MM.1S (cell line): ENCODE measurements around the gene CREB3L1.

Experiments used
- EZH2 ChIP-seq: fragments of 300-600 bp; sonication (generic); optimal IDR thresholded peaks from 2 replicates; pipeline ENCODE3; 2017; ENCODE audit warnings: low read depth, mild to moderate bottlenecking, antibody characterized with exemption, low read length, mixed read lengths
- EZH2phosphoT487 ChIP-seq: fragments of 300-600 bp; sonication (generic); IDR thresholded peaks from 2 replicates; pipeline ENCODE4 v1.6.1; 2018; ENCODE audit warnings: antibody characterized with exemption, low read length
- TF ChIP-seq, protein P1 (sequence below): fragments of 300-600 bp; sonication (generic); IDR thresholded peaks from 2 replicates; pipeline ENCODE4 v1.5.1; 2016; ENCODE audit warnings: antibody characterized with exemption, low read length, mixed read lengths

DNA sequence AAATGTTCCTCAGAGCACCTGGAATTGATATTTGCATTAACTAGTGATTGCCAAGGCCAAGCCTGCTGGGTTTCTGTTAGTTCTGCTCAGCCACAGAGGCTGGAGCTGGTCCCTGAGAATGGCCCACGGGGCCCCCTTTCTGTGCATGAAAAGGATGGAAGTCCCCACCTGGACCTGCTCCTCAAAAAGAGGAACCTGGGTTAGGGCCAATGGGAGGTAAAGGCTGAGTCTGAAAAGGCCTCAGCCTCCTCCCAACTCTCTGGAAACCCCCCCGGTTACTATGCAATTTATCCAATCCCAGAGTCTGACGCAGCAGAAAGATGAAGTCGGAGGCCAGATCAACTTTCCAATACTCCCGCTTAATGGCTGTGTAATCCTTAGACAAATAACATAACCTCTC, 6.8 kb upstream of the CREB3L1 start:
- TF ChIP-seq, protein P1, sequence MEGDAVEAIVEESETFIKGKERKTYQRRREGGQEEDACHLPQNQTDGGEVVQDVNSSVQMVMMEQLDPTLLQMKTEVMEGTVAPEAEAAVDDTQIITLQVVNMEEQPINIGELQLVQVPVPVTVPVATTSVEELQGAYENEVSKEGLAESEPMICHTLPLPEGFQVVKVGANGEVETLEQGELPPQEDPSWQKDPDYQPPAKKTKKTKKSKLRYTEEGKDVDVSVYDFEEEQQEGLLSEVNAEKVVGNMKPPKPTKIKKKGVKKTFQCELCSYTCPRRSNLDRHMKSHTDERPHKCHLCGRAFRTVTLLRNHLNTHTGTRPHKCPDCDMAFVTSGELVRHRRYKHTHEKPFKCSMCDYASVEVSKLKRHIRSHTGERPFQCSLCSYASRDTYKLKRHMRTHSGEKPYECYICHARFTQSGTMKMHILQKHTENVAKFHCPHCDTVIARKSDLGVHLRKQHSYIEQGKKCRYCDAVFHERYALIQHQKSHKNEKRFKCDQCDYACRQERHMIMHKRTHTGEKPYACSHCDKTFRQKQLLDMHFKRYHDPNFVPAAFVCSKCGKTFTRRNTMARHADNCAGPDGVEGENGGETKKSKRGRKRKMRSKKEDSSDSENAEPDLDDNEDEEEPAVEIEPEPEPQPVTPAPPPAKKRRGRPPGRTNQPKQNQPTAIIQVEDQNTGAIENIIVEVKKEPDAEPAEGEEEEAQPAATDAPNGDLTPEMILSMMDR, result no peak
- TF ChIP-seq EZH2 (no peak), EZH2phosphoT487 (no peak)
